GM12873 (cell line): ENCODE data around the gene LONRF2.

Experiments
- TF ChIP-seq, protein P1 (sequence below): IDR thresholded peaks from 2 replicates; pipeline ENCODE4 v1.5.1; 2012; ENCODE audit warnings: low read depth, mild to moderate bottlenecking, moderate library complexity, low read length, control low read depth; ENCODE audit not compliant: insufficient read depth; ENCODE audit errors: missing control alignments

The LONRF2 gene

GRCh38 chr2:100242891-100243619, 79.2 kb downstream of the LONRF2 start:
- TF ChIP-seq, protein P1, sequence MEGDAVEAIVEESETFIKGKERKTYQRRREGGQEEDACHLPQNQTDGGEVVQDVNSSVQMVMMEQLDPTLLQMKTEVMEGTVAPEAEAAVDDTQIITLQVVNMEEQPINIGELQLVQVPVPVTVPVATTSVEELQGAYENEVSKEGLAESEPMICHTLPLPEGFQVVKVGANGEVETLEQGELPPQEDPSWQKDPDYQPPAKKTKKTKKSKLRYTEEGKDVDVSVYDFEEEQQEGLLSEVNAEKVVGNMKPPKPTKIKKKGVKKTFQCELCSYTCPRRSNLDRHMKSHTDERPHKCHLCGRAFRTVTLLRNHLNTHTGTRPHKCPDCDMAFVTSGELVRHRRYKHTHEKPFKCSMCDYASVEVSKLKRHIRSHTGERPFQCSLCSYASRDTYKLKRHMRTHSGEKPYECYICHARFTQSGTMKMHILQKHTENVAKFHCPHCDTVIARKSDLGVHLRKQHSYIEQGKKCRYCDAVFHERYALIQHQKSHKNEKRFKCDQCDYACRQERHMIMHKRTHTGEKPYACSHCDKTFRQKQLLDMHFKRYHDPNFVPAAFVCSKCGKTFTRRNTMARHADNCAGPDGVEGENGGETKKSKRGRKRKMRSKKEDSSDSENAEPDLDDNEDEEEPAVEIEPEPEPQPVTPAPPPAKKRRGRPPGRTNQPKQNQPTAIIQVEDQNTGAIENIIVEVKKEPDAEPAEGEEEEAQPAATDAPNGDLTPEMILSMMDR: peak; percentile 86

DNA sequence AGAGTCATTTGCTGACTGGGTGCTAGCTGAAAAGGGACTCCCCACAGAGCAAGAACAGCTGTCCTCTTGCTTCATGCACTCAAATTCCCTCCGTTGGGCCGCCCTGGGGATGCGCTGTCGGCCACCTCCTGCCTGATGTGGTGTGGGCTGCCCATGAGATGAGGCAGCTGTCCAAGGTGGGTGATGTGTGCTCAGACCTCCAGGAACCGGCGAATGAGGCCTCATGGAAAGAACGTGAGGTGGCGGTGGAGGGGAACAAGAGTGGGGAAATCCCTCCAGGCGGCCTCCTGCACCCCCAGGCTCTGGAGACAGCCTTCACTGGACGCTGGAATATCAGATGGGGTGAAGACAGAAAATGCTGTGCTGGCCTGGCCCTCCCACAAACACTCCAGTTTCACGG, 79.8 kb downstream of the LONRF2 start:
- TF ChIP-seq, protein P1: no peak

GRCh38 chr2:100241236-100241635, 81.1 kb downstream of the LONRF2 start:
- TF ChIP-seq, protein P1: no peak

- TF ChIP-seq, protein P1: no peak
Measured at GRCh38 chr2:100240386-100240785, 81.9 kb downstream of the LONRF2 start.

GRCh38 chr2:100239486-100240210, 82.7 kb downstream of the LONRF2 start:
- TF ChIP-seq, protein P1: no peak

GRCh38 chr2:100238471-100238870, 83.8 kb downstream of the LONRF2 start:
- TF ChIP-seq, protein P1: no peak

DNA sequence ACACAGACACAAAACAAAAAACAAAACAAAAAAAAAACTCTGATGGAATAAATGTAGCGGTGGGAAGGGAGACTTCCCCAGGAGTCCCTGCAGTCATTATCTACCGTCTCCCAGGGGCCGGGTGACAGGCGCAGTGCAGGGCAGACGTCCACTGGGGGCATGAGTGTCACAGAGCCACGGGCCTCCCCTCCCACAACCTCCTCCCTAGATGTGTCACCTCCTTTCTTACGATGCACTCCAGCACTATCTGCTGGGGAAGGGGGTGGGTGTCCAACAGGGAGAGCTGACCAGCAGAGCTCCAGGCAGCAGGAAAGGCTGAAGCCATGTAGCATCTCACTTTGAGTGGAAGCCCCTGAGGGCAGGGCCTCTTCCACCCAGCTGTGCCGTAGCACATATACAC, 84.5 kb downstream of the LONRF2 start:
- TF ChIP-seq, protein P1: peak; percentile 18
